HG03439 (cell line): ENCODE results near the gene PTPRD.

Source experiments
- ATAC-seq: cut with Tn5 transposase; IDR thresholded peaks from one replicate; pipeline ENCODE4 v1.9.1; 2021; ENCODE audit warnings: mild to moderate bottlenecking, moderate library complexity; ENCODE audit not compliant: unreplicated experiment

The PTPRD gene

GRCh38 chr9:8389531-8389930 lies 2223.3 kb downstream of the PTPRD start:
- no peak for ATAC-seq

- ATAC-seq: no peak
These were observed 2224.7 kb downstream of the PTPRD start for GRCh38 chr9:8388132-8388531.

GRCh38 chr9:8384091-8384490 lies 2228.7 kb downstream of the PTPRD start:
- no peak for ATAC-seq

GRCh38 chr9:8382777-8383527 lies 2229.8 kb downstream of the PTPRD start:
- no peak for ATAC-seq

GRCh38 chr9:8382266-8382665 lies 2230.5 kb downstream of the PTPRD start:
- ATAC-seq: no peak

GRCh38 chr9:8381601-8382000 lies 2231.2 kb downstream of the PTPRD start:
- ATAC-seq: no peak

GRCh38 chr9:8374471-8374870 lies 2238.3 kb downstream of the PTPRD start:
- no peak for ATAC-seq

- ATAC-seq: no peak
These were observed 2241.1 kb downstream of the PTPRD start for GRCh38 chr9:8371686-8372085.

GRCh38 chr9:8366161-8366926 lies 2246.5 kb downstream of the PTPRD start:
- no peak for ATAC-seq

GRCh38 chr9:8365466-8366160 lies 2247.2 kb downstream of the PTPRD start:
- no peak for ATAC-seq

GRCh38 chr9:8365029-8365428 lies 2247.8 kb downstream of the PTPRD start:
- no peak for ATAC-seq

- ATAC-seq: no peak
These were observed 2248.6 kb downstream of the PTPRD start for GRCh38 chr9:8364026-8364752.

- no peak for ATAC-seq
These were observed 2250.6 kb downstream of the PTPRD start for GRCh38 chr9:8362250-8362649.

GRCh38 chr9:8361364-8361763 lies 2251.4 kb downstream of the PTPRD start:
- ATAC-seq: no peak

- ATAC-seq: no peak
These were observed 2256.4 kb downstream of the PTPRD start for GRCh38 chr9:8356406-8356805.

- ATAC-seq: no peak
These were observed 2261.4 kb downstream of the PTPRD start for GRCh38 chr9:8351436-8351835.

GRCh38 chr9:8349901-8350300 lies 2262.9 kb downstream of the PTPRD start:
- no peak for ATAC-seq

GRCh38 chr9:8349376-8349775 lies 2263.4 kb downstream of the PTPRD start:
- ATAC-seq: no peak

GRCh38 chr9:8348756-8349155 lies 2264.0 kb downstream of the PTPRD start:
- ATAC-seq: no peak

GRCh38 chr9:8346296-8346695 lies 2266.5 kb downstream of the PTPRD start:
- no peak for ATAC-seq
